Measurements from ENCODE around the gene HNRNPA2B1. TPM values are rescaled to one million over a fixed set of nuclear protein-coding genes. Genes with fewer than 3 reads are reported as not detected.
"Not testable (repeated sequence)": the region's sequence is repeated elsewhere in the genome, so short reads cannot be mapped to it uniquely, and the experiment has no call there.

Gene HNRNPA2B1
- total and polyA plus RNA-seq, 8 donors, result 84.7 to 464 (median 165) TPM

GRCh38 chr7:26185844-26186180, 14.7 kb downstream of the HNRNPA2B1 start:
- TF ChIP-seq, protein P1, sequence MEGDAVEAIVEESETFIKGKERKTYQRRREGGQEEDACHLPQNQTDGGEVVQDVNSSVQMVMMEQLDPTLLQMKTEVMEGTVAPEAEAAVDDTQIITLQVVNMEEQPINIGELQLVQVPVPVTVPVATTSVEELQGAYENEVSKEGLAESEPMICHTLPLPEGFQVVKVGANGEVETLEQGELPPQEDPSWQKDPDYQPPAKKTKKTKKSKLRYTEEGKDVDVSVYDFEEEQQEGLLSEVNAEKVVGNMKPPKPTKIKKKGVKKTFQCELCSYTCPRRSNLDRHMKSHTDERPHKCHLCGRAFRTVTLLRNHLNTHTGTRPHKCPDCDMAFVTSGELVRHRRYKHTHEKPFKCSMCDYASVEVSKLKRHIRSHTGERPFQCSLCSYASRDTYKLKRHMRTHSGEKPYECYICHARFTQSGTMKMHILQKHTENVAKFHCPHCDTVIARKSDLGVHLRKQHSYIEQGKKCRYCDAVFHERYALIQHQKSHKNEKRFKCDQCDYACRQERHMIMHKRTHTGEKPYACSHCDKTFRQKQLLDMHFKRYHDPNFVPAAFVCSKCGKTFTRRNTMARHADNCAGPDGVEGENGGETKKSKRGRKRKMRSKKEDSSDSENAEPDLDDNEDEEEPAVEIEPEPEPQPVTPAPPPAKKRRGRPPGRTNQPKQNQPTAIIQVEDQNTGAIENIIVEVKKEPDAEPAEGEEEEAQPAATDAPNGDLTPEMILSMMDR (IDR thresholded peaks at IDR 0.05), result no peak
- FAIRE-seq, result peak; percentile 96
- intact Hi-C loops (cut with DNase I), result no loop called here
- Histone ChIP-seq H3K9me3 (no peaks in the 10 kb centered on the region), H3K36me3 (peaks cover 4 to 28% (median 27%) of the 10 kb centered on the region in 3 donors), H3K27me3 (no peaks in the 10 kb centered on the region), H3K4me1 (peaks cover 13 to 29% (median 21%) of the 10 kb centered on the region in 3 donors), H3K4me3 (no peak overlapping the region), H3K27ac (no peak overlapping the region)
- WGBS, 2 donors, result 98 to 100% methylated on average over 1 of the region's 1 CpG
- no peak for ATAC-seq
- no peak for DNase-seq

DNA sequence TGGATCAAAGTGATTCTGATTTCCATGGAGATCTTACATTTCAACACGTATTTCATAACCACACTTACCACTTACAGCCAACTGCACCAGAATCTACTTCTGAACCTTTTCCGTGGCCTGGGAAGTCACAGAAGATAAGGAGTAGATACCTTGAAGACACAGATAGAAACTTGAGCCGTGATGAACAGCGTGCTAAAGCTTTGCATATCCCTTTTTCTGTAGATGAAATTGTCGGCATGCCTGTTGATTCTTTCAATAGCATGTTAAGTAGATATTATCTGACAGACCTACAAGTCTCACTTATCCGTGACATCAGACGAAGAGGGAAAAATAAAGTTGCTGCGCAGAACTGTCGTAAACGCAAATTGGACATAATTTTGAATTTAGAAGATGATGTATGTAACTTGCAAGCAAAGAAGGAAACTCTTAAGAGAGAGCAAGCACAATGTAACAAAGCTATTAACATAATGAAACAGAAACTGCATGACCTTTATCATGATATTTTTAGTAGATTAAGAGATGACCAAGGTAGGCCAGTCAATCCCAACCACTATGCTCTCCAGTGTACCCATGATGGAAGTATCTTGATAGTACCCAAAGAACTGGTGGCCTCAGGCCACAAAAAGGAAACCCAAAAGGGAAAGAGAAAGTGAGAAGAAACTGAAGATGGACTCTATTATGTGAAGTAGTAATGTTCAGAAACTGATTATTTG, 15.3 kb downstream of the HNRNPA2B1 start:
- TF ChIP-seq, protein P1 (IDR thresholded peaks at IDR 0.05), result no peak
- WGBS, 2 donors, result 79 to 80% methylated on average over 10 of the region's 10 CpGs
- Histone ChIP-seq H3K27me3 (no peaks in the 10 kb centered on the region), H3K27ac (no peak overlapping the region), H3K4me3 (no peak overlapping the region), H3K4me1 (peaks cover 13 to 27% (median 25%) of the 10 kb centered on the region in 3 donors), H3K9me3 (no peaks in the 10 kb centered on the region), H3K36me3 (peaks cover 0 to 24% (median 23%) of the 10 kb centered on the region in 3 donors)
- ATAC-seq (no peak), FAIRE-seq (no peak), DNase-seq (no peak)
- intact Hi-C loops (cut with DNase I), result no loop called here

GRCh38 chr7:26184281-26185101, 16.1 kb downstream of the HNRNPA2B1 start:
- 37 to 51% methylated on average over 4 of the region's 4 CpGs for WGBS, 2 donors
- H3K4me1 ChIP-seq, result peaks cover 13 to 26% (median 24%) of the 10 kb centered on the region in 3 donors

GRCh38 chr7:26183545-26184280, 16.8 kb downstream of the HNRNPA2B1 start:
- DNase-seq, result no peak
- TF ChIP-seq, protein P1 (IDR thresholded peaks at IDR 0.05), result no peak
- peak in 2 of 4 donors; percentile 5 to 6 for ATAC-seq
- Histone ChIP-seq H3K4me1 (peaks cover 13 to 22% (median 17%) of the 10 kb centered on the region in 3 donors), H3K4me3 (no peak overlapping the region), H3K27ac (no peak overlapping the region), H3K9me3 (no peaks in the 10 kb centered on the region), H3K27me3 (no peaks in the 10 kb centered on the region), H3K36me3 (peaks cover 0 to 10% (median 7%) of the 10 kb centered on the region in 3 donors)
- 61 to 64% methylated on average over 4 of the region's 4 CpGs for WGBS, 2 donors
- no peak for FAIRE-seq
- intact Hi-C loops (cut with DNase I), result no loop called here

More at GRCh38 chr7:26184281-26185101, 16.1 kb downstream of the HNRNPA2B1 start:
- intact Hi-C loops (cut with DNase I); DNase-seq; H3K27ac ChIP-seq; ATAC-seq; H3K4me3 ChIP-seq; FAIRE-seq; H3K9me3 ChIP-seq; H3K27me3 ChIP-seq: not testable (repeated sequence)
- H3K36me3 ChIP-seq, result peaks cover 0 to 18% (median 15%) of the 10 kb centered on the region in 3 donors

GRCh38 chr7:26182706-26183105, 17.8 kb downstream of the HNRNPA2B1 start:
- 67 to 69% methylated on average over 8 of the region's 8 CpGs for WGBS, 2 donors
- ATAC-seq, result peak in 2 of 4 donors; percentile 0 to 3
- Histone ChIP-seq H3K27me3 (no peaks in the 10 kb centered on the region), H3K27ac (no peak overlapping the region), H3K4me3 (no peak overlapping the region), H3K9me3 (no peaks in the 10 kb centered on the region), H3K4me1 (peaks cover 13 to 22% (median 17%) of the 10 kb centered on the region in 3 donors), H3K36me3 (peaks cover 0 to 6% (median 0%) of the 10 kb centered on the region in 3 donors)
- no peak for FAIRE-seq
- TF ChIP-seq, protein P1 (IDR thresholded peaks at IDR 0.05), result no peak
- intact Hi-C loops (cut with DNase I), result no loop called here
- peak in 1 of 6 donors; percentile 16 for DNase-seq

Measured in pancreas (tissue), 10 donors.